Thymus (tissue), 14 donors: ENCODE results near the gene DNAJB6. TPM values are rescaled to one million over a fixed set of nuclear protein-coding genes. Genes with fewer than 3 reads are reported as not detected.
A peak's percentile ranks its signal among the peaks of the same experiment; 100 is the strongest.

Source experiments
- DNase-seq, 9 donors: peaks; one replicate each; pipeline ENCODE4 v3.0.0-alpha.2; 2013; ENCODE audit warnings: low spot score in 9 of 9, low read depth in 6 of 9, missing footprints in 1 of 9
- H3K27ac ChIP-seq, 2 donors: one replicate each; pipeline ENCODE4 v1.5.1; 2013; ENCODE audit warnings: control low read depth in 1 of 2, low read depth in 1 of 2, low read length in 1 of 2, mild to moderate bottlenecking in 1 of 2, moderate library complexity in 1 of 2
- H3K27me3 ChIP-seq, 2 donors: one replicate each; pipeline ENCODE4 v1.5.1; 2013; ENCODE audit warnings: low read length in 1 of 2; ENCODE audit not compliant: control insufficient read depth in 2 of 2, insufficient read depth in 1 of 2
- H3K36me3 ChIP-seq, 2 donors: one replicate each; pipeline ENCODE4 v1.5.1; 2013; ENCODE audit warnings: low read length in 1 of 2, mild to moderate bottlenecking in 1 of 2, moderate library complexity in 1 of 2; ENCODE audit not compliant: control insufficient read depth in 2 of 2, insufficient read depth in 2 of 2
- H3K4me1 ChIP-seq, 2 donors: one replicate each; pipeline ENCODE4 v1.5.1; 2013; ENCODE audit warnings: low read length in 2 of 2; ENCODE audit not compliant: control insufficient read depth in 2 of 2, insufficient read depth in 2 of 2
- H3K4me3 ChIP-seq, 2 donors: one replicate each; pipeline ENCODE4 v1.5.1; 2013; ENCODE audit warnings: low read length in 2 of 2, control low read depth in 1 of 2, mild to moderate bottlenecking in 1 of 2
- H3K9me3 ChIP-seq, 2 donors: one replicate each; pipeline ENCODE4 v1.5.1; 2013; ENCODE audit warnings: low read length in 1 of 2, mild to moderate bottlenecking in 1 of 2; ENCODE audit not compliant: control insufficient read depth in 2 of 2, insufficient read depth in 1 of 2
- WGBS: extraction: QIAGEN DNeasy Blood & Tissue Kit; methylation state at CpG from one replicate; pipeline ENCODE4 v1.1.7; 2013; 5-methylcytosine and 5-hydroxymethylcytosine counted together
- long read RNA-seq, 10 donors: transcript quantifications; one replicate each; lab custom pipeline, GENCODE V29; 2026
- polyA plus RNA-seq: library from polyadenylated mRNA; stranded (reverse); fragments of 200-250 nt; gene quantifications from one replicate; pipeline ENCODE4 v1.2.3, GENCODE V29; 2013
- total RNA-seq: library from RNA; stranded (reverse); fragments of 120-200 nt; gene quantifications from one replicate; pipeline ENCODE4 v1.2.4, GENCODE V29; 2013
- donor health status: healthy.

DNAJB6 gene
- total RNA-seq (78.6 TPM), polyA plus RNA-seq (166 TPM)
- long read RNA-seq, donor 1, full-length matches to known transcripts = 4 of 4 reads
- long read RNA-seq, donor 1, partial matches to known transcripts = 0 of 4 reads
- long read RNA-seq, donor 1, other reads (novel, unspliced or antisense) = 0 of 4 reads
- long read RNA-seq, donor 2 = 0 reads
- long read RNA-seq, donor 3, full-length matches to known transcripts = 59 of 95 reads
- long read RNA-seq, donor 3, partial matches to known transcripts = 36 of 95 reads
- long read RNA-seq, donor 3, other reads (novel, unspliced or antisense) = 0 of 95 reads
- long read RNA-seq, donor 4, full-length matches to known transcripts = 22 of 22 reads
- long read RNA-seq, donor 4, partial matches to known transcripts = 0 of 22 reads
- long read RNA-seq, donor 4, other reads (novel, unspliced or antisense) = 0 of 22 reads
- long read RNA-seq, donor 5, full-length matches to known transcripts = 51 of 137 reads
- long read RNA-seq, donor 5, partial matches to known transcripts = 86 of 137 reads
- long read RNA-seq, donor 5, other reads (novel, unspliced or antisense) = 0 of 137 reads
- long read RNA-seq, donor 6, full-length matches to known transcripts = 47 of 47 reads
- long read RNA-seq, donor 6, partial matches to known transcripts = 0 of 47 reads
- long read RNA-seq, donor 6, other reads (novel, unspliced or antisense) = 0 of 47 reads
- long read RNA-seq, donor 7, full-length matches to known transcripts = 79 of 127 reads
- long read RNA-seq, donor 7, partial matches to known transcripts = 48 of 127 reads
- long read RNA-seq, donor 7, other reads (novel, unspliced or antisense) = 0 of 127 reads
- long read RNA-seq, donor 8, full-length matches to known transcripts = 19 of 19 reads
- long read RNA-seq, donor 8, partial matches to known transcripts = 0 of 19 reads
- long read RNA-seq, donor 8, other reads (novel, unspliced or antisense) = 0 of 19 reads
- long read RNA-seq, donor 9, full-length matches to known transcripts = 30 of 30 reads
- long read RNA-seq, donor 9, partial matches to known transcripts = 0 of 30 reads
- long read RNA-seq, donor 9, other reads (novel, unspliced or antisense) = 0 of 30 reads
- long read RNA-seq, donor 10, full-length matches to known transcripts = 51 of 51 reads
- long read RNA-seq, donor 10, partial matches to known transcripts = 0 of 51 reads
- long read RNA-seq, donor 10, other reads (novel, unspliced or antisense) = 0 of 51 reads

DNA sequence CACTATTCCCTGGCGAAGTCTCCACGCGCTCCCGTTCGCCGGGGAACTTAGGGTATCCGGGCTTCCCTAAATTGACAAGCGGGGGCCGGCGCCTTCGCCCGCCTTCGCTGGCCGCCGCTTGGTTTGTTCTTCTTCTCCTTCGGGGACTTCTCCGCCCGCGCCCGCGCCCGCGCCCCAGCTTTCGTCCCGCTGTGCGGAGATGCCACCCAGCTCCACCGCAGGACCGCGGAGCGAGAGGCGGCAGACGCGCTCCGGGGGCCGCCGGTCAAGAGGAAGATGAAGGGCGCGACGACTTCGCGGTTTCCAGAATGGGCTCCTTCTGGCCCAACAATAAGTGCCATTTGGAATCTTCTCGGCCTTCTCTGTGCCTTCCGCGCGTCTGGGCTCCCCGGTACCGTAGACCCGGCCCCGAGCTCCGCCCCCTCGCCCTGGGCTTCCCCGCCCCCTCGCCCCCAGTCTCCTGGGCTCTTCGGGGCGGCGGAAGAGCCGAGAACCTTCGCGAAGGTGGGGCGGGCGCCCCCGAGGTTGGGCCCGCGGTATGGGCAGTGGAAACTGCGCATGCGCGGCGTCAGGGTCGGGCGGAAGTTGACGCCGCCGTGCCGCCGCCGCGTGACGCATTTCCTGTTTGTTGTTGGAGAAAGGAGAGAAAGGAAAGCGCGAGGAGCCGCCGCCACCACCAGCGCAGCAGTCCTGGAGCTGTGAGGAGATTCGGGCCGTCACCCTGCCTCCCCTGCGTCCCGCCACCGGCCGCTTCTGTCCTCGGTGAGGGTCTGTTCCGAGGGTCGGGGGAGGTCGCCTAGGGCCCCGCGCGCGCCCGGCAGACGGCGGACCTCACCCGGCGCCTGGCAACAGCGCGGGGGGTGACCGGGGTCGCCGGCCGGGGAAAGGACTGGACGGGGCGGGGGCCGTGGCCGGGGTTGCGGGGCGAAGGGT is at the start of gene DNAJB6:
Gene DNAJB6 (plus strand): TSS at position 622 of the 933 bp plus-strand sequence. CDS start 21,569 bp downstream, outside the sequence.
- H3K27me3 ChIP-seq = no peaks in the 10 kb centered on the region
- peak within 1 kb of the TSS; percentile 96 for H3K27ac ChIP-seq
- peaks cover 15 to 28% of the 10 kb centered on the region in 2 donors for H3K4me1 ChIP-seq
- DNase-seq = peak; percentile 77 to 99 (median 97)
- H3K4me3 ChIP-seq = peak within 1 kb of the TSS; percentile 74 to 98
- no peaks in the 10 kb centered on the region for H3K36me3 ChIP-seq
- WGBS = under 1% methylated on average over 114 of the region's 114 CpGs
- no peaks in the 10 kb centered on the region for H3K9me3 ChIP-seq

DNA sequence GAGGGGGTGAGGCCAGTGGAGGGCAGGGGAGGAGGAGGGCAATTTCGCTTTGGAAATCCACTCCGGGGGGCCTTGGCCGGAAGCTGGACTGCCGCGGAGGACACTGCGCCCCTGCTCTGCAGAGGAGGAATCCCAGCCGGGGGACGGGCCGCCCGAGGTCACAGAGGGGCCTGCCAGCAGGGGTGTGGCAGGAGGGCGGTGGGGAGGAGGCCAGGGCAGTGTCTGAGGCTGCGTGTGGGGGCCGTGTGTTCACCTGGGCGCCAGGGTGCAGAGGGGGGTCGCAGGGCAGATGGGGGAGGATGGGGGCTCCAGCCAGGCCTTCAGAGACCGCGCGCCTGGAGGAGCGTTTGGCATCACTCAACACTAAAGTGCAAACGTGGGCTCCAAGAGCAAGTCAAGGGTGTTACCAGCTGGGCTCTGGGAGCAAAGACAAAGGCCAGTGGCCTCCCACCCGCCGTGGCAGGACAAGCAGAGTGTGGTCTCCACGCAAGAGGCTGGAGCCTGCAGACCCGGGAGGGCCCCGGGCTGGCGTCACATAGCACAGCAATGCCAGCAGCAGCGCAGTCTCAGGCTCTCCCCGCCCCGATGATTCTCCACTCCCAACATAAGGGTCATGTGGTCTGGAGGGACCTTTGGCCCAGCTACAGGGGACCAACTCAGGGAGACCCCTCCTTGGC is 45.3 kb upstream of the DNAJB6 start:
- Histone ChIP-seq H3K36me3 (no peaks in the 10 kb centered on the region), H3K9me3 (peaks cover 1 to 3% of the 10 kb centered on the region in 2 donors), H3K4me3 (no peak overlapping the region), H3K27ac (no peak overlapping the region), H3K27me3 (no peaks in the 10 kb centered on the region), H3K4me1 (no peaks in the 10 kb centered on the region)
- WGBS = 96% methylated on average over 29 of the region's 29 CpGs
- no peak for DNase-seq

- WGBS = 97% methylated on average over 9 of the region's 9 CpGs
- no peaks in the 10 kb centered on the region for H3K4me1 ChIP-seq
These were observed 44.5 kb upstream of the DNAJB6 start for GRCh38 chr7:157292258-157292657.

DNA sequence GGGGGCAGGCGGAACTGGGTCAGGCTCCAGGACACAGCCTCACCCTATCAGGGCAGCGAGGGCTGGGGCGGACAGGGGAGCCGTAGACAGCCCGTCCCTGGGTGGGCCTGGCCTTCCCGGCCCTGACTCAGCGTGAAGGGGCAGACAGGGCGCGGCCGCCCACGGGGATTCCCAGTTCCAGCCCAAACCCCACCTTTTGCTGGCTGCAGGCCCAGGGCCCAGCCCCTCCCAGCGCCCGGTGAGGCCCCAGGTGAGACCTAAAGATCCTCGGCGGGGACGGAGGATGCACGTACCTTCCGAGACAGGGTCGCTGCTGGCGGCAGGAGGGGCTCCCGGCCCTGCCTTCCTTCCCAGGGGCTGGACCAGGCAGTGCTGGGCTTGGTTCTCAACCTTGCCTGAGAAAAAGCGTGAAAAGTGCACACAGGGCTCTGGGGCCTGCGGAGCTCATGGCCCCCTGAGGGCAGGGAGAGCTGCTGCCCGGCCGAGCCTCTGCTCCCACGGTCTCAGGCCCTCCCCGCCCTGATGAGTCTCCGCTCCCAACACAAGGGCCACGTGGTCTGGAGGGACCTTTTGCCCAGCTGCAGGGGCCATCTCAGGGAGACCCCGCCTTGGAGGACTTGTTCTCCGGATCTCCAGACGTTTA is 43.9 kb upstream of the DNAJB6 start:
- peaks cover 1 to 3% of the 10 kb centered on the region in 2 donors for H3K9me3 ChIP-seq
- WGBS = 92% methylated on average over 32 of the region's 32 CpGs
- no peaks in the 10 kb centered on the region for H3K4me1 ChIP-seq
- DNase-seq = no peak
- H3K4me3 ChIP-seq = no peak overlapping the region
- no peaks in the 10 kb centered on the region for H3K36me3 ChIP-seq
- H3K27me3 ChIP-seq = no peaks in the 10 kb centered on the region
- peak overlapping the region; percentile 17 to 65 for H3K27ac ChIP-seq

More at GRCh38 chr7:157292258-157292657, 44.5 kb upstream of the DNAJB6 start:
- Histone ChIP-seq H3K36me3 (no peaks in the 10 kb centered on the region), H3K27ac (no peak overlapping the region), H3K9me3 (peaks cover 1 to 3% of the 10 kb centered on the region in 2 donors), H3K27me3 (no peaks in the 10 kb centered on the region), H3K4me3 (no peak overlapping the region)
- DNase-seq = no peak

DNA sequence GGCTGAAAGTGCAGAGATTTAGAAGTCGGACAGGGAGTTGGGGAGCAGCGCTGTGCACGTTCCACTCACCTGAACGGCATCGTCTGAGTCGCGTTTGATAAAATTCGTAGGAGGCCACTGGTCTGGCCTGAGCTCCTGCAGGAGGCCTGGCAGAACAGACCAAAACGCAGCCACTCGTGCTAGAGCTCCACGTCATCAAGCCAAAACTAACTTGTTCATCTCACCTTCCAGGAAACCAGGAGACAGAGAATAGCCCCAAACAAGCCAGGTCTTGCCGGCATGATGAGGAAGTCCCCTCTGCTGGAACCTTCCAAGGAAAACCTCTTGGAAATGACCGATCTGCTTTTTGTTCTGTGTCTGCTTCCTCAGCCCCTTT is 43.4 kb upstream of the DNAJB6 start:
- H3K27me3 ChIP-seq = no peaks in the 10 kb centered on the region
- H3K4me1 ChIP-seq = no peaks in the 10 kb centered on the region
- H3K27ac ChIP-seq = peak overlapping the region in 1 of 2 donors; percentile 65
- WGBS = 90% methylated on average over 13 of the region's 13 CpGs
- H3K9me3 ChIP-seq = peaks cover 0 to 3% of the 10 kb centered on the region in 2 donors
- H3K4me3 ChIP-seq = no peak overlapping the region
- no peak for DNase-seq
- no peaks in the 10 kb centered on the region for H3K36me3 ChIP-seq

DNA sequence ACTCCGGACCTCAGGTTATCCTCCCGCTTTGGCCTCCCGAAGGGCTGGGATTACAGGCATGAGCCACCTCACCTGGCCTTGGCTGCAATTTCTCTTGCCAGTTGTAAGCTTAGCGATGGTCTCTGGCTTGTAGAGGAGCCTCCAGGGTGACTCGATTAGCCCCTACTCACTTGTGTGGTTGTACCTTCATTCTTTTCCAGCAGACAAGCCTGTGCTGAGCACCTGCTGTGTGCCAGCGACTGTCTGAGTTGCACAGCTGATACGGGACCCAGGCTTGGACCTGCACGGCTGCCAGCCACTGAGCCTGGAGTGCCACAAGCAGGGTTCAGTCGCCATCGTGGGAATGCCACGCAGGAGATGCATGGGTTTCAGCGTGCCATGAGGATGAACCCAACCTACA is 42.0 kb upstream of the DNAJB6 start:
- H3K9me3 ChIP-seq = peaks cover 0 to 3% of the 10 kb centered on the region in 2 donors

GRCh38 chr7:157295338-157295737 is 41.5 kb upstream of the DNAJB6 start:
- H3K9me3 ChIP-seq = peaks cover 0 to 4% of the 10 kb centered on the region in 2 donors

More for the DNA sequence above, 42.0 kb upstream of the DNAJB6 start:
- Histone ChIP-seq H3K4me1 (no peaks in the 10 kb centered on the region), H3K27ac (no peak overlapping the region), H3K36me3 (no peaks in the 10 kb centered on the region), H3K27me3 (no peaks in the 10 kb centered on the region), H3K4me3 (no peak overlapping the region)
- 92% methylated on average over 12 of the region's 12 CpGs for WGBS
- no peak for DNase-seq

More at GRCh38 chr7:157295338-157295737, 41.5 kb upstream of the DNAJB6 start:
- 96% methylated on average over 12 of the region's 12 CpGs for WGBS
- H3K27ac ChIP-seq = no peak overlapping the region
- no peaks in the 10 kb centered on the region for H3K27me3 ChIP-seq
- no peak for DNase-seq
- H3K4me3 ChIP-seq = no peak overlapping the region
- peaks cover 0 to 4% of the 10 kb centered on the region in 2 donors for H3K4me1 ChIP-seq
- no peaks in the 10 kb centered on the region for H3K36me3 ChIP-seq
